Left colon (tissue), 2 donors: ENCODE results near the gene UGT1A9. TPM values are rescaled to one million over a fixed set of nuclear protein-coding genes. Genes with fewer than 3 reads are reported as not detected.
"Not testable (repeated sequence)": the region's sequence is repeated elsewhere in the genome, so short reads cannot be mapped to it uniquely, and the experiment has no call there.

ENCODE experiments used
- ATAC-seq: fragments of 200-7000 bp; cut with Tn5 transposase; one replicate; pipeline ENCODE4 v1.9.1; 2020; ENCODE audit warnings: mild to moderate bottlenecking, moderate library complexity
- DNase-seq, 2 donors: peaks; one replicate each; pipeline ENCODE4 v3.0.0-alpha.2; 2020
- intact Hi-C, 2 donors: fragments of 100-400 bp; cut with DNase I in 1 of 2; cut with micrococcal nuclease in 1 of 2; formaldehyde crosslinking; loops; one replicate each; pipeline versions ENCODE4 v1.11.2 to v1.14.0; 2022; cut with DNase I, micrococcal nuclease
- total RNA-seq, 2 donors: library from RNA; stranded (reverse); fragmentation: NEBNext Ultra II Directional; extraction: Animal tissue kit (Norgen Biotek cat#: 25700); gene quantifications; one replicate each; pipeline ENCODE4 v1.2.1, GENCODE V29; 2021
- donor health status: DM: no; HTN: no; CAD: no.
- donor health status: DM: yes; HTN: yes; CAD: no.

The UGT1A9 gene
- total RNA-seq, 2 donors from 2014 or later: 4.1 to 5.2 TPM

DNA sequence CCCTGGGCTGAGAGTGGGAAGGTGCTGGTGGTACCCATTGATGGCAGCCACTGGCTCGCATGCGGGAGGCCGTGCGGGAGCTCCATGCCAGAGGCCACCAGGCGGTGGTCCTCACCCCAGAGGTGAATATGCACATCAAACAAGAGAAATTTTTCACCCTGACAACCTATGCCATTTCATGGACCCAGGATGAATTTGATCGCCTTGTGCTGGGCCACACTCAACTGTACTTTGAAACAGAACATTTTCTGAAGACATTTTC lies 75.5 kb downstream of the UGT1A9 start:
- no peak for DNase-seq
- no peak for ATAC-seq
- intact Hi-C loops: no loop called here

DNA sequence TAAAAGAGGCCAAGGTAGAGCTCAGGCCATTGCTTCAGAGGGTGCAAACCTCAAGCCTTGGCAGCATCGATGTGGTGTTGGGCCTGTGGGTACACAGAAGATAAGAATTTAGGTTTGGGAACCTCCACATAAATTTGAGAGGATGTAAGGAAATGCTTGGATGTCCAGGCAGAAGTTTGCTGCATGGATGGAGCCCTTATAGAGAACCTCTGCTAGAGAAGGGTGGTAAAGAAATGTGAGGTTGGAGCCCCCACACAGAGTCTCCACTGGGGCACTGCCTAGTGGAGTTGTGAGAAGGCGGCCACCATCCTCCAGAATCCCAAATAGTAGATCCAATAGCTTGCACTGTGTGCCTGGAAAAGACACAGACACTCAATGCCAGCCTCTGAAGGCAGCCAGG lies 79.0 kb downstream of the UGT1A9 start:
- intact Hi-C loops, ATAC-seq, DNase-seq: not testable (repeated sequence)

DNA sequence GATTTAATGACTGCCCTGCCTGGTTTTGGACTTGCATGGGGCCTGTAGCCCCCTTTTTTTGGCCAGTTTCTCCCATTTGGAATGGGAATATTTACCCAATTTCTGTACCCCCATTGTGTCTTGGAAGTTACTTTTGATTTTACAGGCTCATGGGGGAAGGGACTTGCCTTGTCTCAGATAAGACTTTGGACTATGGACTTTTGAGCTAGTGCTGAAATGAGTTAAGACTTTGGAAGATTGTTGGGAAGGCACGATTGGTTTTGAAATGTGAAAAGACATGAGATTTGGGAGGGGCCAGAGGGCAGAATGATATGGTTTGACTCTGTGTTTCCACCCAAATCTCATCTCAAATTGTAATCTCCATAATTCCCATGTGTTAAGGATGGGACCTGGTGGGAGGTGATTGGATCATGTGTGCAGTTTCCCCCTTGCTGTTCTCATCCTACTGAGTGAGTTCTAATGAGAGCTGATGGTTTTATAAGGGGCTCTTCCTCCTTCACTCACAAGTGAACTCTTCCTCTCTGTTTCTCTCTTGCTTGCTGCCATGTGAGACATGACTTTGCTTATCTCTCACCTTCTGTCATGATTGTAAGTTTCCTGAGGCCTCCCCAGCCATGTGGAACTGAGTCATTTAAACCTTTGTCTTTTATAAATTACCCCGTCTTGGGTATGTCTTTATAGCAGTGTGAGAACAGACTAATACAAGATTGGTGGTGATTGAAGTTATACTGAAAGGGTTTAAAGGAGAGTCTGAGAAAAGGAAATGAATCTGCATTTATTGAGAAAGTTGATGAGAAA lies 79.7 kb downstream of the UGT1A9 start:
- intact Hi-C loops, DNase-seq: not testable (repeated sequence)
- peak; percentile 52 for ATAC-seq

DNA sequence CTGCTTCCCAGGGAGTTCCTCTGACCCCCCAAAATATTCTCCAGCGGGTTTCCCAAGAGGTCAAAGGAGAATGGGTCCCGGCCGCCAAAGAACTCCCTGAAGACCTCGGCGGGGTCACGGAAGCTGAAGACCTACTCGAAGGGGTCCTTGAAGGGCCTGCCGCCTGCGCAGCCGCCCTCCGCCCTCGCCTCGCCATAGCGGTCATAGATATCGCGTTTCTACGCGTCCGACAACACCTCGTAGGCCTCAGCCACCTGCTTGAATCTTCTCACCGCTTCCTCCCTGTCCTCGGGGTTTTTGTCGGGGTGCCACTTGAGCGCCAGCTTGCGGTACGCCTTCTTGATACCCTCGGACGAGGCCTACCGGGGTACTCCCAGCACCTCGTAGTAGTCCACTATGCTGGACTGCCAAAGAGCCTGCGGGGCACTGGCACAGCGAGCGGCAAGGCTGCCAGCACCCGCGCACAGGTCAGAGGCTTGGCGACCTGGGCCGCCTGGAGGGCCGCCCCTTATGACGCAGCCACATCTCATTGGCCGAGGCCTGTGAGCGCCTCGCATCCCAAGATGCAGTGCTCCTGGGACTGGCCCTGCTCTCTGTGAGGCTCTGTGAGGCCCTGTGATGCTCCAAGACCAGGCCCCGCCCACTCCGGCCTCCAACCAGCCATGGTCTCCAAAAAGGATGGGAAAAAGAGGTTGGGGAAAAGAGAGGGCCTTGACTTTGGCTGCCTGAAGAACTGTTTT lies 83.3 kb downstream of the UGT1A9 start:
- DNase-seq: no peak
- intact Hi-C loops: no loop called here
- ATAC-seq: no peak

DNA sequence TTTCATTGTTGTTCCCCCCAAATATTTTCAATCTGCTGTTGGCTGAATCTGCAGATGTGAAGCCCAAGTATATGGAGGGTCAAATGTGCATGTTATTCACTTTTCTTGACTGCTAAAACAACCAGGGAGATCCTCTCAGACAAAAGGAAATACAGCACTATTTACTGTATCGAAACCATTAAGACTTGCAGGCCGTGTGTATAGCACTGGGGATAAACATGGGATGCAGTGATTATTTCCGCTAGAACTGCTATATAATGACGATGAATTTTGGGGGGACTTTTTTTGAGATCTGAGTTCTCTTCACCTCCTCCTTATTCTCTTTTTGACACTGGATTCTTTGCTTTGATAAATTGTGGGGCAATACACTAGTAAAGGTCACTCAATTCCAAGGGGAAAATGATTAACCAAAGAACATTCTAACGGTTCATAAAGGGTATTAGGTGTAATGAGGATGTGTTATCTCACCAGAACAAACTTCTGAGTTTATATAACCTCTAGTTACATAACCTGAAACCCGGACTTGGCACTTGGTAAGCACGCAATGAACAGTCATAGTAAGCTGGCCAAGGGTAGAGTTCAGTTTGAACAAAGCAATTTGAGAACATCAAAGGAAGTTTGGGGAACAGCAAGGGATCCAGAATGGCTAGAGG lies 84.9 kb downstream of the UGT1A9 start:
- ATAC-seq (peak; percentile 91), DNase-seq (no peak)
- intact Hi-C loops: no loop called here

DNA sequence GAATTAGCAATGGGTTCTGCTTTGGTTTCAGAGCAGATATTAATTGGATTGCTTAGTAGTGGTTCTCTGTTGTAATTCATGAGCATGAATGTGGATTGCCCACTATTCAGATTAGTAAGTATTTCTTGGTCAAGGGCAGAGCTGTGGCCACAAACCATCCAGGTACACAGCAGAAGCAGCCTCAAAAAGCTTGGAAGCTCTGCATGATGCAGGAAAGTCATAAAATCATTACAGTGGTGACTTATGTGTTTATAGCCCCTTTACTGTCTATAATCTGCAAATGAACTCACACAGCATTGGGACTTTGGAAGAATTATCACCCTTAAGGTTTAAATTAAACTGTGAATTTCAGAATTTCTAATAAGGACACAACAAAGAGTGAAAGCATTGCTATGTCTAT lies 86.4 kb downstream of the UGT1A9 start:
- ATAC-seq (peak; percentile 75), DNase-seq (no peak)
- intact Hi-C loops: no loop called here

DNA sequence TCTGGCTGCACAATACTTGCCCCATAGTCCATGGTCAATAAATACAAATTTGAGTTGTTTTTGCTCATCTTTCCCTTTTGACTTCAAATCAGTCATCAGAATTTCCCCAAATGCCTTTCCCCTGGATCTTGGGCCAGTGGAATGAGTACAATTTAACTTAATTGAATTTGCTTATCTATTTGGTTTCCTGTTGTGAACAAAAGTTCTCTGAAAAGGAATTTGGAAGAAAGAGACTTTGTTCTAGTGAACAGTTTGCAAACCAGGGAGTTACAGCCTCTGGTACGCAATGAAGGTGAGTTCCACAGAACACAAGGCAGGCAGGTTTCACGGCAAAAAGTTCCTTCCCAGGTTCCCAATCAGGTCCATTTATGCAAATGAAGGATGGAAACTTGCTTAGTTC lies 87.2 kb downstream of the UGT1A9 start:
- ATAC-seq (no peak), DNase-seq (no peak)
- intact Hi-C loops: no loop called here

DNA sequence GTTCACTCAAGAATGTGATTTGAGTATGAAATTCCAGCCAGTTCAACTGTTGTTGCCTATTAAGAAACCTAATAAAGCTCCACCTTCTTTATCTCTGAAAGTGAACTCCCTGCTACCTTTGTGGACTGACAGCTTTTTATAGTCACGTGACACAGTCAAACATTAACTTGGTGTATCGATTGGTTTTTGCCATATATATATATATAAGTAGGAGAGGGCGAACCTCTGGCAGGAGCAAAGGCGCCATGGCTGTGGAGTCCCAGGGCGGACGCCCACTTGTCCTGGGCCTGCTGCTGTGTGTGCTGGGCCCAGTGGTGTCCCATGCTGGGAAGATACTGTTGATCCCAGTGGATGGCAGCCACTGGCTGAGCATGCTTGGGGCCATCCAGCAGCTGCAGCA lies 88.3 kb downstream of the UGT1A9 start, which contains the start of gene UGT1A1:
TSS of gene UGT1A1 (plus strand) at position 228 of the 400 bp plus-strand sequence. CDS start at position 246, 18 bp downstream.
- DNase-seq: no peak
- intact Hi-C loops: no loop called here
- ATAC-seq: peak; percentile 23

DNA sequence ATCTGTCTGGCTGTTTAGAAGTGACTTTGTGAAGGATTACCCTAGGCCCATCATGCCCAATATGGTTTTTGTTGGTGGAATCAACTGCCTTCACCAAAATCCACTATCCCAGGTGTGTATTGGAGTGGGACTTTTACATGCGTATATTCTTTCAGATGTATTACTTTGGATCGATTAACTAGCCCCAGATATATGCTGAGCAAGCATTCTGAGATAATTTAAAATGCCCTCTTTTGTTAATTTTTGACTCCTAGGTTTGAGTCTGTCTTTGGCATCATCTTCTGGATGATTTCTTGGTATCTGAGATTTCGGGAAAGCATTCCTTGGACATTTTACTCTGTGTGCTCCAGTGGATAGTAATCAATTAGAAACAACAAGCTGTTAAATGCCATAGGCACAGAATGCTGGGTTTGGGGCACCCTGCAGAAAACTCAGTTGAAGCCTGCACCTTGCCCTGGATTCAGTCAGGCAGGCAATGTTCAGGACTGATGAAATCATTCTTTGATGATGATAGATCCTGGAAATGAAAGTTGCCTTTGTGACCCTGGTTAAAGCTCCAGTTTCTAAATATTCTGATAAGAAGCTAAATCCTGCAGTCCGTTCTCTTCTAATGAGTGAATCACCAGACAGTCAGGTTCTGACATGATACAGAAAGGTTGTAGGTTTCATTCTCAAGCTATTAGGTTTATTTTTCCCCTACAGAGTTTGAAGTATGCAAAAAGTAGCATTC lies 89.5 kb downstream of the UGT1A9 start:
- ATAC-seq (no peak), DNase-seq (no peak)
- intact Hi-C loops: no loop called here

DNA sequence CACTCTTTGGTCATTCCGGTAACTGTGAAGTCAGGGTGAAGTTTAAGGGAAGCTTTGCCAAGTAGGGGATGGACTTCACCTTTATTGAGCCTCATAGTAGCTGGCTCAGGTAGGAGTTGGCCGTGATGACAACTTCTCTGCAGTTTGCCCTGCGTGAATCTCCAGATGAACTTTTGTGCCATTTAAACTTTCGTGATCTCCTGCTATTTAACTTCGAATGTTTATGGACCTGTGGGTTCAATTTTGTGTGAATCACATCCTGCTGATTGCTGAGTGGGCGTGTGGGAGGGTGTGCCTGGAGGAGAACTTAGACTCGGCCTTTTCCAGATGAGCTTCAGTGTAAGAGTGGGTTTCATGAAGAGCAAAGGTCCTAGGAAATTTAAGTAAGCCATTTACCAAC lies 92.6 kb downstream of the UGT1A9 start:
- ATAC-seq: peak; percentile 85
- no peak for DNase-seq
- intact Hi-C loops: no loop called here

DNA sequence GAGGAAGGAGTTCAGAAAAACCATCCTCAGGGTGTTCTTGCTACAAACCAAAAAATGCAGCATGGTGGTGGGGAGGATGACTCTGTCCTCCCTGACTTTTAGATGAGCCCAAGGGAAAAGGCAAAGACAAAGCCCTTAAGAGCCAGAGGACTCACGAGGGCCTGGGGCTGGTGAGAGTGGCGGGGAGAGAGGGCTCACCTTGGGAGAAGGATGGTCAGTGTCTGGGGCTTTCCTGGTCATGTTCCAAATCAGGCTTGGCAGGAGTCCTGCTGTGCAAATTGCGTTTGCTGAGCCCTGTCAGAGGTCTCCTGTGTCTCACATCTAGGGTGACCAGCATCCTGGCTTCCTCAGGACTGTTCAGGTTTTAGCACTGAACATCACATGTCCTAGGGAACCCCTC lies 93.1 kb downstream of the UGT1A9 start:
- ATAC-seq (no peak), DNase-seq (no peak)
- intact Hi-C loops: no loop called here

DNA sequence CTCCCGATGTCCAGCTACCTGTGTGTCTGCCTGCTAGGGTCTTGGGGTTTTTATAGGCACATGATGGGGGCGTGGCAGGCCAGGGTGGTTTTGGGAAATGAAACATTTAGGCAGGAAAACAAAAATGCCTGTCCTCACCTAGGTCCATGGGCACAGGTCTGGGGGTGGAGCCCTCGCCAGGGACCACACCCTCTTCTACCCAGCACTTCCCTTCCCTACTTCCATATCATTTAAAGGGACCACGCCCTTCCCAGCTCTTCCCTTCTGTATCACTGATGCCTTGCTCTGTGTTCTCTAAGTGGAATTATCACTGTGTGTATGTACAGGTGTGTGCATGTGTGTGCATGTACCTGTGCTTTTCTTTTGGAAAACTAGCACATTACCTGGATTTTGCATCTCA lies 94.7 kb downstream of the UGT1A9 start:
- peak; percentile 59 for ATAC-seq
- intact Hi-C loops: no loop called here
- DNase-seq: peak in 1 of 2 donors; percentile 18

DNA sequence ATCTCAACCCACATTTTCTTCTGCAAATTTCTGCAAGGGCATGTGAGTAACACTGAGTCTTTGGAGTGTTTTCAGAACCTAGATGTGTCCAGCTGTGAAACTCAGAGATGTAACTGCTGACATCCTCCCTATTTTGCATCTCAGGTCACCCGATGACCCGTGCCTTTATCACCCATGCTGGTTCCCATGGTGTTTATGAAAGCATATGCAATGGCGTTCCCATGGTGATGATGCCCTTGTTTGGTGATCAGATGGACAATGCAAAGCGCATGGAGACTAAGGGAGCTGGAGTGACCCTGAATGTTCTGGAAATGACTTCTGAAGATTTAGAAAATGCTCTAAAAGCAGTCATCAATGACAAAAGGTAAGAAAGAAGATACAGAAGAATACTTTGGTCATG lies 96.4 kb downstream of the UGT1A9 start:
- no peak for DNase-seq
- intact Hi-C loops: no loop called here
- ATAC-seq: no peak

DNA sequence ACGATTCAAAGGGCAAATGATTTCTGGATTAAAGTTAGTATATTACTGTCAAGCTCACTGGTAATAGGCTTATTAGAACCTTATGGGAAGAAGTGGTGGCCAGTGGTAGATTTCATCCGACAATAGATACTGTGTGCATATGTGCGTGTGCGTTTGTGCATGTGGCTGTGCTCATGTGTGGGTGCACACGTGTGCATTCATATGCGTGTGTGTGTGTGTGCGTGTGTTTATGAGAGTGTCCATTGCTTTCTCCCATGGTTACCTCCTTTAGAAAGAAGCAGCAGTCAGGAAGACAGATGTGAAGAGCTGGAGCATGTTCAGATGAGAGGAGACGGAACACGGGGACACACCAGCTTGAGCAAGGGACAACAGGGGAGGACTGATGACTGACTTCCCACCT lies 97.6 kb downstream of the UGT1A9 start:
- ATAC-seq (no peak), DNase-seq (no peak)
- intact Hi-C loops: no loop called here

DNA sequence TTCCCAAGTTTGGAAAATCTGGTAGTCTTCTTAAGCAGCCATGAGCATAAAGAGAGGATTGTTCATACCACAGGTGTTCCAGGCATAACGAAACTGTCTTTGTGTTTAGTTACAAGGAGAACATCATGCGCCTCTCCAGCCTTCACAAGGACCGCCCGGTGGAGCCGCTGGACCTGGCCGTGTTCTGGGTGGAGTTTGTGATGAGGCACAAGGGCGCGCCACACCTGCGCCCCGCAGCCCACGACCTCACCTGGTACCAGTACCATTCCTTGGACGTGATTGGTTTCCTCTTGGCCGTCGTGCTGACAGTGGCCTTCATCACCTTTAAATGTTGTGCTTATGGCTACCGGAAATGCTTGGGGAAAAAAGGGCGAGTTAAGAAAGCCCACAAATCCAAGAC lies 100.5 kb downstream of the UGT1A9 start:
- intact Hi-C loops: no loop called here
- no peak for ATAC-seq
- no peak for DNase-seq

DNA sequence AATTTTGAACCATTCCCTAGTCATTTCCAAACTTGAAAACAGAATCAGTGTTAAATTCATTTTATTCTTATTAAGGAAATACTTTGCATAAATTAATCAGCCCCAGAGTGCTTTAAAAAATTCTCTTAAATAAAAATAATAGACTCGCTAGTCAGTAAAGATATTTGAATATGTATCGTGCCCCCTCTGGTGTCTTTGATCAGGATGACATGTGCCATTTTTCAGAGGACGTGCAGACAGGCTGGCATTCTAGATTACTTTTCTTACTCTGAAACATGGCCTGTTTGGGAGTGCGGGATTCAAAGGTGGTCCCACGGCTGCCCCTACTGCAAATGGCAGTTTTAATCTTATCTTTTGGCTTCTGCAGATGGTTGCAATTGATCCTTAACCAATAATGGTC lies 100.9 kb downstream of the UGT1A9 start:
- no peak for DNase-seq
- no peak for ATAC-seq
- intact Hi-C loops: no loop called here

DNA sequence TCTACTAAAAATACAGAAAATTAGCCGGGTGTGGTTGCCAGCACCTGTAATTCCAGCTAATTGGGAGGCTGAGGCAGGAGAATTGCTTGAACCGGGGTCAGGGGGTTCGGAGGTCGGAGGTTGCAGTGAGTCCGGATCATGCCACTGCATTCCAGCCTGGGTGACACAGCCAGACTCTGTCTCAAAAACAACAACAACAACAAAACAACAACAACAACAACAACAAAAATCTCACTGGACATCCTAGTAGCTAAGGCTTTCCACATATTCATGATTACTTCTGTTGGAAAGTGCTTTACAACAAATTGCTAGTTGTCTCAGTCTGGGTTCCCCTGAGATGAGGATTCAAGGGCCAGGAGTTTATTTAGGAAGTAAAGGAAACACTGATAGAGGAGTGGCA lies 102.2 kb downstream of the UGT1A9 start:
- ATAC-seq (no peak), DNase-seq (no peak)
- intact Hi-C loops: no loop called here

DNA sequence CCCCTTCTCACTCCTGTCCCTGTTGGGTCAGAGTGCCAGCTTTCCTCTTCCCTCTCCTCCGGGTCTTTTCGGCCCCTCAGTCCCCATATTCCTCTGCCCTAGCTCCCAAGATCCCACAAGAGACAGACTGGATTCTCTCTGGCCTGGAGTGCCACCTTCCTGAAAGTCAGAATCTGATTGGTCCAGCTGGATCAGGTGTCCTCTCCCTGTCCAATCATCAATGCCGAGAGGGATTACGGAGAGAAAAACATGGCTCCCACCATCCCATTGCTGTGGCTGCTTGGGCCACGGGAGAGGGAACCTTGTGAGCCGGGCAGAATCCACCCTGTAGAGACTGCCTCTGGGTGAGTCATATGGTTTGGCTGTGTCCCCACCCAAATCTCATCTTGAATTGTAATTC lies 103.7 kb downstream of the UGT1A9 start:
- intact Hi-C loops: no loop called here
- DNase-seq: no peak
- ATAC-seq: no peak

DNA sequence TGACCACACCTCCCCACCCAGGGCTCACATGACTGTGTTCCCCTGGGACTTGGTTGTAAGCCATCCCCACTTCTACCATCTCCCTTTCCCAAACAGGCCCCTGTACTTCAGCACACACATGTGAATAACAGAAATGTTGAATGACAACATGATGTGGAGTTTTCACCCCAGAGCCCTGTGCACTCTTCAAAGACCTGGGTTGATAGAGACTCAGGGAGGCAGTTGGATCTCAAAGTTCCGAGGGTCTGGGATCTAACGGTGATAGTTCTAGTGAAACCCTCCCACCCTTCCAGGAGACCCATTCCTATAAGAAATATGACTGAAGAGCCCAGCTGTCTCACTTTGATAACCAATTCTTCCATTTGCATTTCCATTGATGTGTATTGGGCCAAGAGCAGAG lies 106.3 kb downstream of the UGT1A9 start, which contains the start of gene MROH2A:
TSS of gene MROH2A (plus strand) at position 301 of the 400 bp plus-strand sequence. CDS start 1,029 bp downstream, outside the sequence.
- ATAC-seq (no peak), DNase-seq (no peak)
- intact Hi-C loops: no loop called here
